DND-41 (cell line): ENCODE data around the gene IL7R.

Experiments used
- ATAC-seq: fragments of 200-7000 bp; cut with Tn5 transposase; 3 replicates; pipeline ENCODE4 v1.9.1; 2021; ENCODE audit warnings: low read depth; ENCODE audit not compliant: insufficient read depth
- DNase-seq: peaks from one replicate; pipeline ENCODE4 v3.0.0-alpha.2; 2020
- H2AFZ ChIP-seq: 2 replicates; pipeline ENCODE4 v1.6.0; 2012; ENCODE audit warnings: low read depth, low read length
- H3K27ac ChIP-seq: 2 replicates; pipeline ENCODE4 v1.5.1; 2012; ENCODE audit warnings: low read length, inconsistent platforms
- H3K27me3 ChIP-seq: fragments of 200-600 bp; sonication (generic); 2 replicates; pipeline ENCODE4 v1.6.0; 2012; ENCODE audit warnings: low read length, mild to moderate bottlenecking, inconsistent platforms; ENCODE audit not compliant: insufficient read depth, poor library complexity
- H3K36me3 ChIP-seq: 2 replicates; pipeline ENCODE4 v1.5.1; 2012; ENCODE audit warnings: low read length, inconsistent platforms; ENCODE audit not compliant: insufficient read depth
- H3K4me1 ChIP-seq: 2 replicates; pipeline ENCODE4 v1.5.1; 2012; ENCODE audit warnings: mild to moderate bottlenecking, low read length; ENCODE audit not compliant: insufficient read depth
- H3K4me2 ChIP-seq: 2 replicates; pipeline ENCODE4 v1.6.0; 2012; ENCODE audit warnings: mild to moderate bottlenecking, moderate library complexity, low read length, inconsistent platforms; ENCODE audit not compliant: insufficient read depth
- H3K4me3 ChIP-seq, 2 experiments: fragments of 200-600 bp in 1 of 2; shearing (Covaris generic) in 1 of 2; 2 replicates each; pipeline ENCODE4 v1.5.1; 2012 to 2016; ENCODE audit warnings: inconsistent platforms in 2 of 2, low read length in 2 of 2, mild to moderate bottlenecking in 2 of 2, low read depth in 1 of 2, moderate library complexity in 1 of 2
- H3K79me2 ChIP-seq: 2 replicates; pipeline ENCODE4 v1.6.0; 2012; ENCODE audit warnings: low read length, inconsistent platforms; ENCODE audit not compliant: insufficient read depth
- H3K9ac ChIP-seq: 2 replicates; pipeline ENCODE4 v1.6.0; 2012; ENCODE audit warnings: low read depth, mild to moderate bottlenecking, inconsistent platforms, low read length, moderate library complexity
- H3K9me3 ChIP-seq: 2 replicates; pipeline ENCODE4 v1.5.1; 2012; ENCODE audit warnings: low read length, moderate library complexity, mild to moderate bottlenecking, inconsistent platforms; ENCODE audit not compliant: insufficient read depth, severe bottlenecking
- H4K20me1 ChIP-seq: 2 replicates; pipeline ENCODE4 v1.6.0; 2012; ENCODE audit warnings: low read length; ENCODE audit not compliant: insufficient read depth
- CTCF ChIP-seq: IDR thresholded peaks from 2 replicates; pipeline ENCODE4 v1.5.1; 2012; ENCODE audit warnings: borderline replicate concordance, low read length, moderate library complexity, mild to moderate bottlenecking; ENCODE audit not compliant: poor library complexity, severe bottlenecking; ENCODE audit errors: extremely low read depth
- EZH2 ChIP-seq: IDR thresholded peaks from 3 replicates; pipeline ENCODE4 v1.6.1; 2012; ENCODE audit warnings: borderline replicate concordance, low read depth, mild to moderate bottlenecking, moderate library complexity, low read length, inconsistent platforms; ENCODE audit not compliant: severe bottlenecking

The IL7R gene

GRCh38 chr5:35828082-35828598 lies 28.6 kb upstream of the IL7R start:
- H3K27me3 ChIP-seq, result no peaks in the 10 kb centered on the region
- DNase-seq (no peak), ATAC-seq (no peak)
- H3K9ac ChIP-seq, result no peak overlapping the region
- H3K79me2 ChIP-seq, result no peaks in the 10 kb centered on the region
- H3K36me3 ChIP-seq, result no peaks in the 10 kb centered on the region
- H3K9me3 ChIP-seq, result no peaks in the 10 kb centered on the region
- H2AFZ ChIP-seq, result no peak overlapping the region
- H4K20me1 ChIP-seq, result no peaks in the 10 kb centered on the region
- TF ChIP-seq CTCF (no peak), EZH2 (no peak)
- peaks cover 16% of the 10 kb centered on the region for H3K4me1 ChIP-seq
- no peak overlapping the region for H3K4me2 ChIP-seq
- H3K4me3 ChIP-seq, result no peak overlapping the region
- H3K27ac ChIP-seq, result no peak overlapping the region

GRCh38 chr5:35830587-35830986 lies 26.1 kb upstream of the IL7R start:
- H3K4me2 ChIP-seq, result peak overlapping the region; percentile 59
- no peaks in the 10 kb centered on the region for H3K79me2 ChIP-seq
- peak overlapping the region; percentile 68 for H3K27ac ChIP-seq
- no peaks in the 10 kb centered on the region for H3K9me3 ChIP-seq
- peaks cover 16% of the 10 kb centered on the region for H3K4me1 ChIP-seq
- H2AFZ ChIP-seq, result peak overlapping the region; percentile 49; the same call in 1 of the 2 replicates
- peak; percentile 53 for DNase-seq
- peak; percentile 96 for ATAC-seq
- H3K36me3 ChIP-seq, result no peaks in the 10 kb centered on the region
- TF ChIP-seq EZH2 (no peak), CTCF (no peak)
- H4K20me1 ChIP-seq, result no peaks in the 10 kb centered on the region
- peak overlapping the region; percentile 31 for H3K9ac ChIP-seq
- peak overlapping the region in 1 of 2 experiments; percentile 39; a peak in 1 of 4 replicates for H3K4me3 ChIP-seq
- no peaks in the 10 kb centered on the region for H3K27me3 ChIP-seq

GRCh38 chr5:35832762-35833161 lies 23.9 kb upstream of the IL7R start:
- no peaks in the 10 kb centered on the region for H3K79me2 ChIP-seq
- DNase-seq (no peak), ATAC-seq (no peak)
- H2AFZ ChIP-seq, result no peak overlapping the region
- no peak overlapping the region for H3K4me2 ChIP-seq
- H3K4me3 ChIP-seq, result no peak overlapping the region
- no peaks in the 10 kb centered on the region for H3K36me3 ChIP-seq
- H3K27me3 ChIP-seq, result no peaks in the 10 kb centered on the region
- H3K9ac ChIP-seq, result no peak overlapping the region
- peaks cover 16% of the 10 kb centered on the region for H3K4me1 ChIP-seq
- H3K9me3 ChIP-seq, result no peaks in the 10 kb centered on the region
- H4K20me1 ChIP-seq, result no peaks in the 10 kb centered on the region
- no peak for TF ChIP-seq EZH2
- no peak for TF ChIP-seq CTCF
- no peak overlapping the region for H3K27ac ChIP-seq

GRCh38 chr5:35833224-35833623 lies 23.5 kb upstream of the IL7R start:
- no peaks in the 10 kb centered on the region for H3K27me3 ChIP-seq
- no peaks in the 10 kb centered on the region for H3K36me3 ChIP-seq
- no peak overlapping the region for H2AFZ ChIP-seq
- H3K4me3 ChIP-seq, result no peak overlapping the region
- no peak overlapping the region for H3K9ac ChIP-seq
- H3K27ac ChIP-seq, result no peak overlapping the region
- no peaks in the 10 kb centered on the region for H3K79me2 ChIP-seq
- no peak overlapping the region for H3K4me2 ChIP-seq
- ATAC-seq (no peak), DNase-seq (no peak)
- H3K9me3 ChIP-seq, result no peaks in the 10 kb centered on the region
- H3K4me1 ChIP-seq, result peaks cover 16% of the 10 kb centered on the region
- TF ChIP-seq CTCF (no peak), EZH2 (no peak)
- no peaks in the 10 kb centered on the region for H4K20me1 ChIP-seq
